SK-N-SH treated with all-trans-retinoic acid at 6 μM for 48 hours (cell line): ENCODE measurements around the gene FBXL16.
"Not testable (repeated sequence)": the region's sequence is repeated elsewhere in the genome, so short reads cannot be mapped to it uniquely, and the experiment has no call there.

Source experiments
- ATAC-seq: fragments of 200-7000 bp; cut with Tn5 transposase; 3 replicates; pipeline ENCODE4 v1.9.1; 2020; ENCODE audit warnings: mild to moderate bottlenecking, moderate library complexity
- ARNTL ChIP-seq: fragments of 450-650 bp; formaldehyde crosslinking; IDR thresholded peaks from 2 replicates; pipeline ENCODE4 v1.5.0; 2020; ENCODE audit warnings: low read depth, mild to moderate bottlenecking, moderate library complexity, borderline replicate concordance
- BACH2 ChIP-seq: fragments of 250-450 bp; sonication (Bioruptor Pico); IDR thresholded peaks from 2 replicates; pipeline ENCODE4 v1.9.0; 2021; ENCODE audit warnings: mild to moderate bottlenecking, borderline replicate concordance
- CSDC2 ChIP-seq: fragments of 250-450 bp; sonication (Bioruptor Pico); IDR thresholded peaks from 2 replicates; pipeline ENCODE4 v1.5.0; 2020; ENCODE audit warnings: mild to moderate bottlenecking, moderate library complexity
- OSR1 ChIP-seq: fragments of 250-450 bp; sonication (Bioruptor Pico); IDR thresholded peaks from 2 replicates; pipeline ENCODE4 v1.8.0; 2022; ENCODE audit warnings: moderate library complexity, mild to moderate bottlenecking, inconsistent platforms
- PPARA ChIP-seq: fragments of 250-450 bp; sonication (Bioruptor Pico); IDR thresholded peaks from 2 replicates; pipeline ENCODE4 v1.5.0; 2020; ENCODE audit warnings: mild to moderate bottlenecking, borderline replicate concordance
- SNAI2 ChIP-seq: fragments of 250-450 bp; sonication (Bioruptor Pico); IDR thresholded peaks from 2 replicates; pipeline ENCODE4 v1.5.0; 2020; ENCODE audit warnings: mild to moderate bottlenecking, moderate library complexity
- ZC3H10 ChIP-seq: fragments of 250-450 bp; sonication (Bioruptor Pico); IDR thresholded peaks from 2 replicates; pipeline ENCODE4 v1.5.1; 2021; ENCODE audit warnings: mild to moderate bottlenecking, moderate library complexity
- ZNF565 ChIP-seq: fragments of 450-650 bp; formaldehyde crosslinking; conservative IDR thresholded peaks from 2 replicates; pipeline ENCODE4 v1.5.0; 2020; ENCODE audit warnings: low read depth, mild to moderate bottlenecking, moderate library complexity
- ZNF70 ChIP-seq: fragments of 450-650 bp; formaldehyde crosslinking; IDR thresholded peaks from 2 replicates; pipeline ENCODE4 v1.5.0; 2020; ENCODE audit warnings: mild to moderate bottlenecking, moderate library complexity
- ZNF8 ChIP-seq: fragments of 450-650 bp; formaldehyde crosslinking; IDR thresholded peaks from 2 replicates; pipeline ENCODE4 v1.5.0; 2020; ENCODE audit warnings: mild to moderate bottlenecking, moderate library complexity
- TF ChIP-seq, protein P1 (sequence below): fragments of 250-450 bp; sonication (Bioruptor Pico); IDR thresholded peaks from 2 replicates; pipeline ENCODE4 v1.8.0; 2021; ENCODE audit warnings: low read depth, mild to moderate bottlenecking, moderate library complexity, borderline replicate concordance
- TF ChIP-seq, protein P2 (sequence below): fragments of 250-450 bp; sonication (Bioruptor Pico); IDR thresholded peaks from 2 replicates; pipeline ENCODE4 v1.5.0; 2020; ENCODE audit warnings: mild to moderate bottlenecking, moderate library complexity
- TF ChIP-seq, protein P3 (sequence below): fragments of 250-450 bp; sonication (Bioruptor Pico); IDR thresholded peaks from 2 replicates; pipeline ENCODE4 v1.8.0; 2020; ENCODE audit warnings: mild to moderate bottlenecking, moderate library complexity, borderline replicate concordance
- TF ChIP-seq, protein P4 (sequence below): fragments of 250-450 bp; sonication (Bioruptor Pico); IDR thresholded peaks from 2 replicates; pipeline ENCODE4 v1.5.1; 2021; ENCODE audit warnings: mild to moderate bottlenecking, moderate library complexity
- TF ChIP-seq, protein P5 (sequence below): fragments of 250-450 bp; sonication (Bioruptor Pico); IDR thresholded peaks from 2 replicates; pipeline ENCODE4 v1.5.1; 2020; ENCODE audit warnings: low read depth, mild to moderate bottlenecking, moderate library complexity

Gene FBXL16, protein sequence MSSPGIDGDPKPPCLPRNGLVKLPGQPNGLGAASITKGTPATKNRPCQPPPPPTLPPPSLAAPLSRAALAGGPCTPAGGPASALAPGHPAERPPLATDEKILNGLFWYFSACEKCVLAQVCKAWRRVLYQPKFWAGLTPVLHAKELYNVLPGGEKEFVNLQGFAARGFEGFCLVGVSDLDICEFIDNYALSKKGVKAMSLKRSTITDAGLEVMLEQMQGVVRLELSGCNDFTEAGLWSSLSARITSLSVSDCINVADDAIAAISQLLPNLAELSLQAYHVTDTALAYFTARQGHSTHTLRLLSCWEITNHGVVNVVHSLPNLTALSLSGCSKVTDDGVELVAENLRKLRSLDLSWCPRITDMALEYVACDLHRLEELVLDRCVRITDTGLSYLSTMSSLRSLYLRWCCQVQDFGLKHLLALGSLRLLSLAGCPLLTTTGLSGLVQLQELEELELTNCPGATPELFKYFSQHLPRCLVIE

DNA sequence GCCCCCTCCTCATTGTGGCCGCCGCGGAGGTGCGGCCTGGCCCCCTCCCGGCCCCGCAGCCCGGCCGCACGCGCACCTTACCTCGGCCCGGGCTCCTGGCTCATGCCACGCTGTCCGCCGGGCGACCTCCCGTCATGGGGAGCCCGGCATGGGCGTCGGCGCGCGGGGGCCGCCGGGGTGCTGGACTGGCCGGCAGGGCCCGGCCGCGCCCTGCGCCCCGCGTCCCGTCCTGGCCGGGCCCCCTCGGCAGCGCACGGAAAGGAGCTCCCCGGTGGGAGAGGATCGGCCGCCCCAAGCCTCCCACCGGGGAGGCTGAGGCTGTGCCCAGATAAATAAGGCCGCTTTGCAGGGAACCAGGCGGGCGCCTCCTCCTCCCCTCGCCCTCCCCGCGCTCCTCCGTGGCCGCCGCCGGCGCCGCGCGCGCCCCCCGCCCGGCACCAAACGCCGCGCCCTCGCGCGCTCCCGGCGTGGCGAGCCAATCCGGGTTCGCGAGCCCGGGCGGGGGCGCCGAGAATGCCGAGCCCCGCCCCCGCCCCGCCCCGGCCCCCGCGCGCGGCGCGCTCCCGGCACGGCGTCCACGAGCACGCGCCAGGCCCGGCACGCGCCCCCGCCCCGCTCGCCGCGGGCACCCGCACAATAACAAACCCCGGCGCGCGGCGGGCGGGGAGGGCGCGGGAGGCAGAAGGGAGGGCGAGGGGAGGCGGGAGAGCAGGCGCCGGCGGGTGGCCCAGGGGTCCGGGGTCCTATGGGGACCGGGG is at the start of gene FBXL16:
Gene FBXL16 (minus strand): TSS at position 371 of the 758 bp plus-strand sequence. CDS start 8,396 bp downstream, outside the sequence.
- TF ChIP-seq SNAI2 (CRISPR knock-in tag) (peak; percentile 31; the same call in 1 of the 2 replicates), OSR1 (CRISPR knock-in tag) (no peak), CSDC2 (CRISPR knock-in tag) (0 out of 2 replicates have a peak, but pooled peaks have one; percentile 33), ZC3H10 (CRISPR knock-in tag) (no peak), ARNTL (CRISPR knock-in tag) (no peak), ZNF8 (CRISPR knock-in tag) (no peak)
- TF ChIP-seq, protein P1, sequence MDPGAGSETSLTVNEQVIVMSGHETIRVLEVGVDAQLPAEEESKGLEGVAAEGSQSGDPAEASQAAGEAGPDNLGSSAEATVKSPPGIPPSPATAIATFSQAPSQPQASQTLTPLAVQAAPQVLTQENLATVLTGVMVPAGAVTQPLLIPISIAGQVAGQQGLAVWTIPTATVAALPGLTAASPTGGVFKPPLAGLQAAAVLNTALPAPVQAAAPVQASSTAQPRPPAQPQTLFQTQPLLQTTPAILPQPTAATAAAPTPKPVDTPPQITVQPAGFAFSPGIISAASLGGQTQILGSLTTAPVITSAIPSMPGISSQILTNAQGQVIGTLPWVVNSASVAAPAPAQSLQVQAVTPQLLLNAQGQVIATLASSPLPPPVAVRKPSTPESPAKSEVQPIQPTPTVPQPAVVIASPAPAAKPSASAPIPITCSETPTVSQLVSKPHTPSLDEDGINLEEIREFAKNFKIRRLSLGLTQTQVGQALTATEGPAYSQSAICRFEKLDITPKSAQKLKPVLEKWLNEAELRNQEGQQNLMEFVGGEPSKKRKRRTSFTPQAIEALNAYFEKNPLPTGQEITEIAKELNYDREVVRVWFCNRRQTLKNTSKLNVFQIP (CRISPR knock-in tag) = no peak
- TF ChIP-seq, protein P2, sequence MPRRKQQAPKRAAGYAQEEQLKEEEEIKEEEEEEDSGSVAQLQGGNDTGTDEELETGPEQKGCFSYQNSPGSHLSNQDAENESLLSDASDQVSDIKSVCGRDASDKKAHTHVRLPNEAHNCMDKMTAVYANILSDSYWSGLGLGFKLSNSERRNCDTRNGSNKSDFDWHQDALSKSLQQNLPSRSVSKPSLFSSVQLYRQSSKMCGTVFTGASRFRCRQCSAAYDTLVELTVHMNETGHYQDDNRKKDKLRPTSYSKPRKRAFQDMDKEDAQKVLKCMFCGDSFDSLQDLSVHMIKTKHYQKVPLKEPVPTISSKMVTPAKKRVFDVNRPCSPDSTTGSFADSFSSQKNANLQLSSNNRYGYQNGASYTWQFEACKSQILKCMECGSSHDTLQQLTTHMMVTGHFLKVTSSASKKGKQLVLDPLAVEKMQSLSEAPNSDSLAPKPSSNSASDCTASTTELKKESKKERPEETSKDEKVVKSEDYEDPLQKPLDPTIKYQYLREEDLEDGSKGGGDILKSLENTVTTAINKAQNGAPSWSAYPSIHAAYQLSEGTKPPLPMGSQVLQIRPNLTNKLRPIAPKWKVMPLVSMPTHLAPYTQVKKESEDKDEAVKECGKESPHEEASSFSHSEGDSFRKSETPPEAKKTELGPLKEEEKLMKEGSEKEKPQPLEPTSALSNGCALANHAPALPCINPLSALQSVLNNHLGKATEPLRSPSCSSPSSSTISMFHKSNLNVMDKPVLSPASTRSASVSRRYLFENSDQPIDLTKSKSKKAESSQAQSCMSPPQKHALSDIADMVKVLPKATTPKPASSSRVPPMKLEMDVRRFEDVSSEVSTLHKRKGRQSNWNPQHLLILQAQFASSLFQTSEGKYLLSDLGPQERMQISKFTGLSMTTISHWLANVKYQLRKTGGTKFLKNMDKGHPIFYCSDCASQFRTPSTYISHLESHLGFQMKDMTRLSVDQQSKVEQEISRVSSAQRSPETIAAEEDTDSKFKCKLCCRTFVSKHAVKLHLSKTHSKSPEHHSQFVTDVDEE (CRISPR knock-in tag) = 0 out of 2 replicates have a peak, but pooled peaks have one; percentile 41

DNA sequence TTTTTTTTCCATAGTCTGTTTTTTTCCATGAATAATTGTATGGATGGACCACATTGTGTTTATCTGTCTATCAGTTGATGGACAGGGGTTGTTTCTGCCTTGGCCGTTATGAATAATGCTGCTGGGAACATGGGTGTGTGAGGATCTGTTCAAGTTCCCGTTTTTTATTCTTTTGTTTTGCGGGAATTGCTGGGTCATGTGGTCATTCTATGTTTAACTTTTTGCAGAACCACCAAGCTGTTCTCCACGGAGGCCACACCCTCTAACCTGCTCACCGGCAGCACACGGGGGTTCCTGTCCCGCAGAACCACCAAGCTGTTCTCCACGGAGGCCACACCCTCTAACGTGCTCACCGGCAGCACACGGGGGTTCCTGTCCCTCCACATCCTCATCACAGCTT is 49.1 kb upstream of the FBXL16 start:
- no peak for ATAC-seq
- no peak for TF ChIP-seq ZNF70 (CRISPR knock-in tag)
- no peak for TF ChIP-seq ZC3H10 (CRISPR knock-in tag)
- no peak for TF ChIP-seq BACH2
- TF ChIP-seq, protein P3, sequence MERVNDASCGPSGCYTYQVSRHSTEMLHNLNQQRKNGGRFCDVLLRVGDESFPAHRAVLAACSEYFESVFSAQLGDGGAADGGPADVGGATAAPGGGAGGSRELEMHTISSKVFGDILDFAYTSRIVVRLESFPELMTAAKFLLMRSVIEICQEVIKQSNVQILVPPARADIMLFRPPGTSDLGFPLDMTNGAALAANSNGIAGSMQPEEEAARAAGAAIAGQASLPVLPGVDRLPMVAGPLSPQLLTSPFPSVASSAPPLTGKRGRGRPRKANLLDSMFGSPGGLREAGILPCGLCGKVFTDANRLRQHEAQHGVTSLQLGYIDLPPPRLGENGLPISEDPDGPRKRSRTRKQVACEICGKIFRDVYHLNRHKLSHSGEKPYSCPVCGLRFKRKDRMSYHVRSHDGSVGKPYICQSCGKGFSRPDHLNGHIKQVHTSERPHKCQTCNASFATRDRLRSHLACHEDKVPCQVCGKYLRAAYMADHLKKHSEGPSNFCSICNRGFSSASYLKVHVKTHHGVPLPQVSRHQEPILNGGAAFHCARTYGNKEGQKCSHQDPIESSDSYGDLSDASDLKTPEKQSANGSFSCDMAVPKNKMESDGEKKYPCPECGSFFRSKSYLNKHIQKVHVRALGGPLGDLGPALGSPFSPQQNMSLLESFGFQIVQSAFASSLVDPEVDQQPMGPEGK (CRISPR knock-in tag) = no peak
- no peak for TF ChIP-seq CSDC2 (CRISPR knock-in tag)
- no peak for TF ChIP-seq ZNF8 (CRISPR knock-in tag)
- no peak for TF ChIP-seq SNAI2 (CRISPR knock-in tag)
- no peak for TF ChIP-seq ZNF565 (CRISPR knock-in tag)

More for the DNA sequence above, at the start of gene FBXL16:
- no peak for ATAC-seq

DNA sequence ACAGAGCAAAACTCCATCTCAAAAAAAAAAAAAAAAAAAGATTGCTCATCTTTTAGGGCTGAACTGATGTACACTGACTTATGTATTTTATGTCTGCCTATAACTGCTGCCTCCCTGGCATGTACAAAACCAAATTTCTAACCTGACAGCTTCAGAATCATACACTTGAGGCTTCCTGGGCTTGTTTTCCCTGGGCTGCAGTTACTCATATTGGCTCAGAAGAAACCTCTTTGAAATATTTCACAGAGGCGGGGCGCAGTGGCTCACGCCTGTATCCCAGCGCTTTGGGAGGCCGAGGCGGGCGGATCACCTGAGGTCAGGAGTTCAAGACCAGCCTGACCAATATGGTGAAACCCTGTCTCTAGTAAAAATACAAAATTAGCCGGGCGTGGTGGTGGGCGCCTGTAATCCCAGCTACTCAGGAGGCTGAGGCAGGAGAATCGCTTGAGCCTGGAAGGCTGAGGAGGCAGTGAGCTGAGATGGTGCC is 48.6 kb upstream of the FBXL16 start:
- ATAC-seq = not testable (repeated sequence)

DNA sequence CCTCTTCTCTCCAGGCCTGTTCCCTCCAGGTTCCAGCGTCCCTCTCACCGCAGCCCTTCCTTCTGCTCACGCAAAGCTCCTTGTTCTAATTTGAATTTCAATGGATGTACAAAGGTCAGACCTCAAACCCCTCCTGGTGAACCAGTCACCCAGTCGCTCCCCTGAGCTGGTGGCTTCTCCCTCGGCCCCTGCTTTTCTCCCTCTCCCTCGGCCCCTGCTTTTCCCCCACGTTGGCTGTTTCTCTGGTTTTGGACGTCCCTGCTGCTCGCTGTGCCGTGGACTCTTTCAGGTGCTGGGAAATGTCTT is 46.4 kb upstream of the FBXL16 start:
- no peak for ATAC-seq
- TF ChIP-seq PPARA = no peak
- TF ChIP-seq, protein P4, sequence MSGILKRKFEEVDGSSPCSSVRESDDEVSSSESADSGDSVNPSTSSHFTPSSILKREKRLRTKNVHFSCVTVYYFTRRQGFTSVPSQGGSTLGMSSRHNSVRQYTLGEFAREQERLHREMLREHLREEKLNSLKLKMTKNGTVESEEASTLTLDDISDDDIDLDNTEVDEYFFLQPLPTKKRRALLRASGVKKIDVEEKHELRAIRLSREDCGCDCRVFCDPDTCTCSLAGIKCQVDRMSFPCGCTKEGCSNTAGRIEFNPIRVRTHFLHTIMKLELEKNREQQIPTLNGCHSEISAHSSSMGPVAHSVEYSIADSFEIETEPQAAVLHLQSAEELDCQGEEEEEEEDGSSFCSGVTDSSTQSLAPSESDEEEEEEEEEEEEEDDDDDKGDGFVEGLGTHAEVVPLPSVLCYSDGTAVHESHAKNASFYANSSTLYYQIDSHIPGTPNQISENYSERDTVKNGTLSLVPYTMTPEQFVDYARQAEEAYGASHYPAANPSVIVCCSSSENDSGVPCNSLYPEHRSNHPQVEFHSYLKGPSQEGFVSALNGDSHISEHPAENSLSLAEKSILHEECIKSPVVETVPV (CRISPR knock-in tag) = no peak
- TF ChIP-seq, protein P5, sequence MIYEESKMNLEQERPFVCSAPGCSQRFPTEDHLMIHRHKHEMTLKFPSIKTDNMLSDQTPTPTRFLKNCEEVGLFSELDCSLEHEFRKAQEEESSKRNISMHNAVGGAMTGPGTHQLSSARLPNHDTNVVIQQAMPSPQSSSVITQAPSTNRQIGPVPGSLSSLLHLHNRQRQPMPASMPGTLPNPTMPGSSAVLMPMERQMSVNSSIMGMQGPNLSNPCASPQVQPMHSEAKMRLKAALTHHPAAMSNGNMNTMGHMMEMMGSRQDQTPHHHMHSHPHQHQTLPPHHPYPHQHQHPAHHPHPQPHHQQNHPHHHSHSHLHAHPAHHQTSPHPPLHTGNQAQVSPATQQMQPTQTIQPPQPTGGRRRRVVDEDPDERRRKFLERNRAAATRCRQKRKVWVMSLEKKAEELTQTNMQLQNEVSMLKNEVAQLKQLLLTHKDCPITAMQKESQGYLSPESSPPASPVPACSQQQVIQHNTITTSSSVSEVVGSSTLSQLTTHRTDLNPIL (CRISPR knock-in tag) = no peak
- TF ChIP-seq CSDC2 (CRISPR knock-in tag) = no peak
